Measurements from ENCODE around the gene FLVCR1.
"Not testable (repeated sequence)": the region's sequence is repeated elsewhere in the genome, so short reads cannot be mapped to it uniquely, and the experiment has no call there.

FLVCR1 gene

DNA sequence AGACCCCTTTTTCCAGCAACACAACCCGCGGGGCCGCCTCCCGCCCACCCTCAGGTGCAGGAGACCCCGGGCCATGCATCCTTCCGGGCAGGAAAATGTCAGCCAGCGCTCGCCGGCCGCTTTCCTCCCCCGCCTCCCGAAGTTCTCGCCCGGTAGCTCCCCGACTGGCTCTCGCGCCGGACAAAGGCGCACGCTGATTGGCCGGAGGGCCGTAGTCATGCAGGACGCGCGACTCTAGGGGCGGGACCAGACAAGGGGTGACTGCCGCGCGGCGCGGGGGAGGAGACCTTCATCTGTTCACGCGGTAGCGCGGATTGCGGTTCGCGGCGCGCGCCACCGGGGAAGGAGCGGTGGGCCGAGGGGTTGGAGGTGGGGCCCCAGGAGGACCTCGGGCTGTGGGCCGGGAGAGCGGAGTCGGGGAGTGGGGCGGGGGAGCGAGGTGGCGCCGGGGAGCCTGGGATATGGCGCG is at the start of gene FLVCR1:
FLVCR1 (plus strand) TSS at position 284 of the 469 bp plus-strand sequence; CDS start at position 462, 178 bp downstream.
- DNase-seq, result peak; percentile 96

DNA sequence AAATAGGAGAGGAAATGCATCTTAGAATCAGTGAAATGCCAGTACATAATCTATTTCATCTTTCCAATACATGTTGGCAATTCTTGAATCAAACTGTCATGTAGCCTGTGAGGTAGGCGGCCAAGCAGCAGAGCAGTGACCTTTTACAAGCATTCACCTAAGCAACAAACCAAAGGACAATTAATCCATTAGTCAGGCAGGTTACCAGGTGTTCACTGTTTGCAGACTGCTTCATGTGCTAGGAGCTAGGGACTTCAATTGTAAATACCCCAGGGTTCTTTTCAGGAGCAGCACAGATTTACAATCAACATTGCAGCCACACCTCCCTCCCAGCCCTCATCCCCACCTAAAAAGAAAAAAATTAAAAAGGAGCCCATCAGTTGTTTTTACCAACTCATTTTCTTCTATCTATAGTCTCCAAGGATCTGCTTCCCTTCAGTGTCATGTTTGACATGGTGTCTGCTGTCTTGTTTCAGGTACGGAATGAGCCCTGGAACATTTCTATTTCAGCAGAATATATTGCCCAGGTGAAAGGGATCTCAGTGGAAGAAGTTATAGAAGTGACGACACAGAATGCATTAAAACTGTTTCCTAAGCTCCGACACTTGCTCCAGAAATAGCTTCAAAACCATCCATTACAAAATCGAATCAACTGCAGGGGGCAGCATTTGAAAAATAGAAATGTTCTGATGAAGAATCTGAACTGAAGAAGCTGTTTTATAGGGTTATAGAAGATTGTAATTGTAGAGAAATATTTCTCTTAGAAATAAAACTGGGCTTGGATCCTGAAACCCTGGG is 43.3 kb upstream of the FLVCR1 start:
- peak; percentile 40 for DNase-seq

DNA sequence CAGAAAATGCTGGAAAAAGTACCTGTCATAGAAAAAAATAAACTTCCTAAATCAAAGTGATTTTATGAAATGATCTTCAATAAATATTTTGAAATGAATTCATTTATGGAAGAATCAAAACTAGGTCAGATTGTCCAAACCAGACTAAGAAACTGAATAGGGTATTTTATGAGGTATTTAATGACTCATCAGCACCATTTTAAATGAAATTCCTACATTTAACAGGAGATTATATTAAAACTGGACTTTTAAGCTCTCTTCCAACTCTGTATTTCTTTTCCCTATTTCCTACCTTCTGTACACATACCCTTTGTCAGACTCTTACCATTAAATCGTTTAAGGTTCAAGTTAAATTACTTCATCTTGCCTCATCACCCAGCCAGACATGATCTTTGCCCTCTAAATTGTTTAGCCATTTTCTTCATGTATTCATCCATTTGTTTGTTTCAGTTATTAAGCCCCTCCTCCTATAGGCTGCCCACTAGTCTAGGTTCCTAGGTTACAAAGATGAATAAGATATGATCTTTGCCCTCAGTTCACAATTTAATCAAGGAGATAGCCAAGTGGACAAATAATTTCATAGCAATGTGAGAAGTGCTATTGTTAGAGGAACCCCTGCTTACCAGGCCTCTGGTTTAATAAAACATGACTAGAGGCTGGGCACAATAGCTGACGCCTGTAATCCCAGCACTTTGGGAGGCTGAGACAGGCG is 41.4 kb upstream of the FLVCR1 start:
- no peak for DNase-seq

DNA sequence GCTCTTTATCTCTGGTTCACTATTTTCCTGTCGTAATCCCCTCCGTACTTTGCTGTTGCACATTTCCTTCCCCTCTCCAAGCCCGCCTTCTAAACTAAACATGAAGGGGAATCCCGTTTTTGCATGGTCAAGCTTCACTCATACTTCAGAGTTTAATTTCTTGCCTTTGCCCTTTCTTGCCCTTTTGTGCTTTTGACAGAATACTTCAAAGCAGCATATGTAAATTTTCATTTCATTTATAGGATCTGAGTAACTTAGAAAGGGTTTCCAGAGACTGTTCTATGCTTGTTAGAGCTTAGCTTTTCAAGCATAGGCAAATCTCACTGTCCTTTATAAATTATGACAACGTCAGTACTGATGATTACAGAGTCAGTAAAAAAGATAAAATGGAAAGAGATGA is 38.3 kb upstream of the FLVCR1 start:
- peak; percentile 89 for DNase-seq

DNA sequence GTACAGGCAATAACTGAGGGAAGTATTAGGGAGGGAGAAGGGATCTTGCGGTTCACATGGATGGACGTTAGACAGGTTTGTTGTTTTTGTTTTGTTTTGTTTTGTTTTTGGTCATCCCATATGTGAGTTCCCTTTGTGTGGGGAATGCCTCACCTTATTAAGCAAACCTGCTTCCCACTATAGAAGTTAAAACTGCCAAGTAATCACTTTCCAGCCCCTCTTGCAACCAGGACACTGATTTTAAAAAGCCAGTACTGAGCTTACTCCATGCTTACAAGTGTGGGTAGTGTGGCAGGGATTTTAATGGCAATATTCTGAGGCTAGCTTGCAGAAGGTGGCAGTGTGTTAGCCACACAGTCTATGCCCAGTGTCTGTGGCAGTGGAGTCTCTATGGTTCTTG is 37.1 kb upstream of the FLVCR1 start:
- no peak for DNase-seq

DNA sequence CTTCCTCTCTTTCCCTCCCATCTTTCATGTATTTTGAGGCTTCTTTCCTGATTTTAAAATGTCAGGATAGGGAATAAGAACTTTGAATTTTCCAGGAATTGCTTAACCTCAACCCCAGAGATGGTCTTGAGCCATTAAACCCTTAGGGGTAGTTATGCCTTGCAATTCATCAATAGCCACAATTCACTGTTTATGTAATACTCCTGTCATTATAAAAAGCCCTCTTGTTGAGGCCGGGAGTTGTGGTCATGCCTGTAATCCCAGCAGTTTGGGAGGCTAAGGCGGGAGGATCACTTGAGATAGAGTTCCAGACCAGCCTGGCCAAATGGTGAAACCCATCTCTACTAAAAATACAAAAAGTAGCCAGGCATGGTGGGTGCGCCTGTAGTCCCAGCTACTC is 35.1 kb upstream of the FLVCR1 start:
- no peak for DNase-seq

DNA sequence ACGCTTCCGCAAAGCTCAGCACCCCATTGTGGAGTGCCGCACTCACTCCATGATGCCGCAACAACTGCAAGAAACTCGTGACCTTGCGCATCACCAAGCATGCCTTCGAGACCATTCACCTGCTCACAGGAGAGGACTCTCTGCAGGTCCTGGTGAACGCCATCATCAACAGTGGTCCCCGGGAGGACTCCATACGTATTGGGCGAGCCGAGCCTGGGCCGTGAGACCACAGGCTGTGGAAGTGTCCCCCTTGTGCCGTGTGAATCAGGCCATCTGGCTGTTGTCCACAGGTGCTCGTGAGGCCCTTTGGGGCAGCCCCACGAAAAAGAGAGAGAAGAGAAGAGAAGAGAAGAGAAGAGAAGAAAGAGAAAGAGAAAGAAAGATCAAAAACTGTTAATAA is 33.9 kb upstream of the FLVCR1 start:
- DNase-seq, result no peak

DNA sequence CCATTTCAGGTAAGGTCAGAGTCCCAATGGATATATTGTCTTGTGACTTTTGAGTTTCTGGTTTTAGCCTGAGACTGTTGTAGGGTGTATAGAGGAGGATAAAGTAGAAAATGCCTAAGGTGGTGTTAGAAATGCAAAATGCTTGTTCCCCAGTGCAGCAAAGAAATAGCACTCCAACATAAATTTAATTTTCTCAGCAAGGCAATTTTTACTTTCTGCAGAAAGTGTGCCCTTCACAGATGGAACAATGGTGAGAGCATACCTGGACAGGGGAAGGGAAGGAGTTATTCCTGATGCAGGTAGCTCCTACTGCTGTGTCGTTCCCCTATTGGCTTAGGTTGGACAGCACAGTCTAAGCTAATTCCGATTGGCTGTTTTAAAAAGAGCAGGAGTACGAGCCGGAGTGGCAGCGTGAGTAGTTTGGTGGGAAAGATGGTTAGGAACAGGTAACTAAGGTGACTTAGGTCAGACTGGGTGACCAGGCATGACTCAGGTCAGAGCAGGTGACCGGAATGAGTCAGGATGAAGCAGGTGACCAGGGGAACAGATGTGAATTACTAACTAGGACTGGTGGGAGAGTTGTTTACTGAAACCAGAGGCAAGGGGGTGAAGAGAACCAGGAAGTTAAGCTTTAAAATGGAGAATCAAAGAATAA is 32.1 kb upstream of the FLVCR1 start:
- DNase-seq, result no peak

DNA sequence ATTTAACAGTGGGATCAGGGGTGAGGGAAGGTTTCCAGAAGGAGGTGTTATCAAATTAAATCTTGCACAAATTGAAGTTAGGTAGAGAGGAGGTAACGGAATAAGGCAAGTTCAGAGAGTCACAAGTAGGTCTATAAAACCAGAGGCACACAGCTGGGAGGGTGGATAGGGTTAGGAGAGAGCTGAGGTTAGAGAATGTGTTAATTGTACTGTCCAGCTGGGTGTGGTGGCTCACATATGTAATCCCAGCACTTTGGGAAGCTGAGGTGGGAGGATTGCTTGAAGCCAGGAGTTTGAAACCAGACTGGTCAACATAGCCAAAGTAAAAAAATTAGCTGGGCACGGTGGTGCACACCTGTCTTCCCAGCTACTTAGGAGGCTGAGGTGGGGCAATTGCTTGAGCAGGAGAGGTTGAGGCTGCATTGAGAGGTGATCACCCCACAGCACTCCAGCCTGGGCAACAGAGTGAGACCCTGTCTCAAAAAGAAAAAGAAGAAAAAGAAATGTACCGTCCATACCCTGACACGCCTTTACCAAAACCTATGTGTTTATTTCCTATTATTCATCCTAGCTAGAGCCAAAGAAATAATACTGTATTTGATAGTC is 30.8 kb upstream of the FLVCR1 start:
- DNase-seq, result no peak

DNA sequence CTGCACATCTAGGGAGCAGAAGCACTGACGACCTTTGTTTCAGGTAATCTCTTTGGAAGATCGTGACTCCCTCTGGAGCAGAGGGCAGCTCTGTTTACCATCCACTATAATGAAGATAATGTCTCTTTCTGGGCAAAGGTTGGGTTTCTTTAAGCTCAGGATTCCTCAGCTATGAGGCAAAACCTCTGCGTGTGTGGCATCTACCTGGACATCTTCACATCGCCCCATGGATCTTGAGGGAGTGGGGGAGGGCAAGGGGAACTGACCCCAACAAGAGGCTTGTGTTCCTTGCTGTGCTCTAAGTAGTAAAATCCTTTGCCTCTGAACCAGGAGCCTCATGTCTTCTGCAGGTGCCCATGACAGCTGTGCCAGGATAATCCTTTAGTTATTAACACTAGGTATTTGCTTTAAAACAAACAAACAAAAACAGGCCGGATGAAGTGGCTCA is 30.2 kb upstream of the FLVCR1 start:
- DNase-seq, result no peak

DNA sequence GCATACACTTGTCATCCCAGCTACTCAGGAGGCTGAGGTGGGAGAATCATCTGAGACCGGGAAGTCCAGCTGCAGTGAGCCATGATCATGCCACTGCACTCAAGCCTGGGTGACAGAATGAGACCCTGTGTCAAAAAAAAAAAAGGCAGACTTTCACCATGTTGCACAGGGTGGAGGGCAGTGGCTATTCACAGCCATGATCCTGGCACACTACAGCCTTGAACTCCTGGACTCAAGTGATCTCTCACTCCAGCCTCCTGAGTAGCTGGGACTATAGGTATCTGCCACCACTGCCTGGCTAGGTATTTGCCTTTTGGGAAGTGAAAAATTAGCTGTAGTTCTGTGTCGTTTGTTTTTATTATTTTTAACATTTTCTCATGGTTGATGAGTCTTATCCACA is 29.7 kb upstream of the FLVCR1 start:
- no peak for DNase-seq

DNA sequence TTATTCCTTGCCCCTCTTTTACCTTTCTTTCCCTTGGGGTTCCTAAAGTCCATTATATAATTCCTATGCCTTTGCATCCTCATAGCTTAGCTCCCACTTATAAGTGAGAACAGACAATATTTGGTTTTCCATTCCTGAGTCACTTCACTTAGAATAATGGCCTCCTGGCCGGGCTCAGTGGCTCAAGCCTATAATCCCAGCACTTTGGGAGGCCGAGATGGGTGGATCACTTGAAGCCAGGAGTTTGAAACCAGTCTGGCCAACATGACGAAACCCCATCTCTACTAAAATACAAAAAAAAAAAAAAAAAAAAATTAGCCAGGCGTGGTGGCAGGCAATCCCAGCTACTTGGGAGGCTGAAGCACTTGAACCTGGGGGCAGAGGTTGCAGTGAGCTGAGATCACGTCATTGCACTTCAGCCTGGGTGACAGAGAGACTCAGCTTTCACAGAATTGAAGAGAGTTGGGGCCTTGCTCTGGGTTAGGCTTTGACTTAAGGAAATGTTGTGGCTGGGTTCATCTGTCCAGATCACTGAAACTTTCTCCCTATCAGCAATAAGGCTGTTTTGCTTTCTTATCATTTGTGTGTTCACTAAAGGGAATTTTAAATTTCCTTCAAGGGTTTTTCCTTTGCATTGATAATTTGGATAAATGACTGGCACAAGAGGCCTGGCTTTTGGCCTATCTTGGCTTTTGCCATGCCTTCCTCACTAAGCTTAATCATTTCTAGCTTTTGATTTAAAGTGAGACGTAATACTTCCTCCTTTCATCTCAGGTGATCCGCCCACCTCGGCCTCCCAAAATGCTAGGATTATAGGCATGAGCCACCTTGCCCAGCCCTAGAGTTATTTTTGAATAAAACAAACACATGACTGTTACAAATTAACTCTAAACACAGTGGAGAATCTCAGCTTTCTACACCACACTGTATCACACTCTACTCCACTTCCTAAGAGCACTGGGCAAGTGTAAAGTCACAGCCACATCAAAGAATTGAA is 24.6 kb upstream of the FLVCR1 start:
- DNase-seq, result not testable (repeated sequence)

DNA sequence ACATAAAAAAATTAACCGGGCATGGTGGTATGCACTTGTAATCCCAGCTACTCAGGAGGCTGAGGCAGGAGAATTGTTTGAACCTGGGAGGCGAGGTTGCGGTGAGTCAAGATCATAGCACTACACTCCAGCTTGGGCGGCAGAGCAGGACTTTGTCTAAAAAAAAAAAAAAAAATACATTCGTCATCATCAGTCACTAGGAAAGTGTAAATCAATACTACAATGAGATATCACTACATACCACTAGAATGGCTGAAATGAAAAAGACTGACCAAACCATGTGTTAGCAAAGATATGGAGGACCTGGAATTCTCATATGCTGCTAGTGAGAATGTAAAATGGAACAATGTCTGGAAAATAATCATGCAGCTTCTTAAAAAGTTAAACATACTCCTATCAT is 19.9 kb upstream of the FLVCR1 start:
- no peak for DNase-seq

DNA sequence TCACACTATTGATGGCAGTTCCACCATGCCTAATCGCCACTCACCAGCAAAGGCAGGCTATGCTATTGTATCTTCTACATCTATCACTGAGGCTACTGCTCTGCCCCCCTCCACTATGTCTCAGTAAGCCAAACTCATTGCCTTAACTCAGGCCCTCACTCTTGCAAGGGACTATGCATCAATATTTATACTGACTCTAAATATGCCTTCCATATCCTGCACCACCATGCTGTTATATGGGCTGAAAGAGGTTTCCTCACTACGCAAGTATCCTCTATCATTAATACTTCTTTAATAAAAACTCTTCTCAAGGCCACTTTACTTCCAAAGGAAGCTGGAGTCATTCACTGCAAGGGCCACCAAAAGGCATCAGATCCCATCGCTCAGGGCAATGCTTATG is 13.6 kb upstream of the FLVCR1 start:
- DNase-seq, result not testable (repeated sequence)

DNA sequence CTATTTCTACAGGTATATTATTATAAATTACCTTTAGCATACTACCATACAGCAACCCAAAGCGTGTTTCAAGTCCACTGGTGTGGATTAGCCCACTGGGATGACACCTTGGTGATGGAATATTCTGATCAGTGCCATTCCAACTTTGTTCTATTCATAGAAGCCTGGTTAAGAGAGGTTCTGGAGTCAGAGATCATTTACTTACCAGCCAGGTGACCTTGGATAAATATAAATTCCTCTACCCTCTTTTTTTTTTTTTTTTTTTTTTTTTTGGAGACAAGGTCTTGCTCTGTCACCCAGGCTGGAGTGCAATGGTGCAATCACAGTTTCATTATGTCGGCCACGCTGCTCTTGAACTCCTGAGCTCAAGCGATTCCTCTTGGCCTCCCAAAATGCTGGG is 10.5 kb upstream of the FLVCR1 start, which contains the start of gene SPATA45:
SPATA45 (minus strand) TSS at position 101 of the 400 bp plus-strand sequence. CDS start 11,500 bp downstream, outside the sequence.
- no peak for DNase-seq

DNA sequence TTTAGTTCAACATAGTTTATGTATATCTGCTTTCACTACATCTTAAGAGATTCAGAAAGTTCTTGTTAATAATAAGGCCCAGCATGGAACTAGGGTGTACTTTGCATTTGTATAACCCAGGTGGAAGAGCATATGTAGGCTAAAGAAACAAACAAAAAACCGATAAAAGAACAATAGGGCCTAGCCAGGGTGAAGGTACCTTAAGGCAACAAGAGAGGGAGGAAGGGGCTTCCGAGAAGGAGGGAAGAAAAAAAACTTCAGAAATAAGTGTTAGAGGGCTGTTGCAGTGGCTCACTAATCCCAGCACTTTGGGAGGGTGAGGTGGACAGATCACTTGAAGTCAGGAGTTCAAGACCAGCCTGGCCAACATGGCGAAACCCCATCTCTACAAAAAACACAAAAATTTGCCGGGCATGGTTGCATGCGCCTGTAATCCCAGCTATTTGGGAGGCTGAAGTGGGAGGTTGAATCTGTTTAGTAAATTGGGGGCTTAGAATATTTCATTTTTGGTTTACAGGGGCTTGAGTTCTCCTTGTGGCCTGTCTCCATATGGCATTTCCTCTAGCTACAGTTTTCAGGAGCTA is 5.9 kb upstream of the FLVCR1 start:
- DNase-seq, result no peak

DNA sequence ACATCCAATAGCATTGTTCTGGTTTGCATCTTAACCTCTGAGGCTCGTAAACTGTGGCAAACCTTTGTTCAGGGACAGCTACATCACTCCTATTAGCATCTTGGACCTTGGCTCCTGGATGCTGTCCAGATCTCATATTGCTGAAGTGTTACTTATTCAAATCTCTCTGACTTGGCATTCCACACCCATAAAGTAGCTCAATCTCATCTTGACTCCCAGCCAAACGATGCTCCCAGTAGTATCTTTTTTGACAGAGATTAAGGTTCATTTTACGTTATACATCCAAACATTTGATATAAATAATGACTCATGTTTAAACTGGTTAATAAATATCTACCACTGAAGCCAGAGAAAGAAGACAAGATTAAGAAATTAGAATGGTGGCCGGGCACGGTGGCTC is 4.4 kb upstream of the FLVCR1 start:
- DNase-seq, result no peak

DNA sequence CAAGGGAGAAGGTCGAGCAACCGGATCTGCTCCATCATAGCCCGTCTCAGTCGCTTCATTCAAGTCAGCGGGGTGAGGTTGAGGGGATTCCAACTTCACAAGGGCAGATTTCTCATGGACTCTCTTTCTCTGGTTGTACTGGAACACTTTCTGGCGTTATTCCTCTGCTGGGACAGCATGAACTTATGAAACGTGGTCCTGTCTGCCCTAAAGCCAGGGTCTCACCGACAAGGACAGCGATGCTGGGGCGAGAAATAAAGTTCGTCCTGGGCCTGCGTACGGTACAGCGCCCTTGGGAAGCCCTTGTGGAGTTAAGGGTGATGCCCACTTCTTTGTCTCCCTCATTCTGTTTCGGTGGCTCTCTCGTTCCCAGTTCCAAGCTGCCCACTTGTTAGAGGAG is 1.3 kb upstream of the FLVCR1 start:
- no peak for DNase-seq

DNA sequence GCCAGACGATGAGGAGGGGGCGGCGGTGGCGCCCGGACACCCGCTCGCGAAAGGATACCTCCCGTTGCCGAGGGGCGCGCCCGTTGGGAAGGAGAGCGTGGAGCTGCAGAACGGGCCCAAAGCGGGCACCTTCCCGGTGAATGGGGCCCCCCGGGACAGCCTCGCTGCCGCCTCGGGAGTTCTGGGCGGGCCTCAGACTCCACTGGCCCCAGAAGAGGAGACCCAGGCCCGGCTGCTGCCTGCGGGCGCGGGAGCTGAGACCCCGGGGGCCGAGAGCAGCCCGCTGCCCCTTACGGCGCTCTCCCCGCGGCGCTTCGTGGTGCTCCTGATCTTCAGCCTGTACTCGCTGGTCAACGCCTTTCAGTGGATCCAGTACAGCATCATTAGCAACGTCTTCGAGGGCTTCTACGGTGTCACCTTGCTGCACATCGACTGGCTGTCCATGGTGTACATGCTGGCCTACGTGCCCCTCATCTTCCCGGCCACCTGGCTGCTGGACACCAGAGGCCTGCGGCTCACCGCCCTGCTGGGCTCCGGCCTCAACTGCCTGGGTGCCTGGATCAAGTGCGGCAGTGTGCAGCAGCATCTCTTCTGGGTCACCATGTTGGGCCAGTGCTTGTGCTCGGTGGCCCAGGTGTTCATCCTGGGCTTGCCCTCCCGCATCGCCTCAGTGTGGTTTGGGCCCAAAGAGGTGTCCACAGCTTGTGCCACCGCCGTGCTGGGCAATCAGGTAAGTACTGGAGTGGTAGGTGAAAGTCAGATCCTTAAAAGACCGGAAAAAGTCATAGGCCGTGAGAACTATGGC is 588 bp downstream of the FLVCR1 start:
- peak; percentile 18 for DNase-seq

Measured in inflammatory macrophage treated with lipopolysaccharide for 4 hours (primary cell).